Stomach (tissue), 4 donors: ENCODE data around the gene CLSTN2.

ENCODE experiments used
- CTCF ChIP-seq, 7 experiments: fragments of 450-650 bp in 4 of 7; fragments of 200-600 bp in 3 of 7; sonication (generic) in 3 of 7; IDR thresholded peaks; one replicate each; pipeline ENCODE4 v1.5.1; 2016 to 2019; ENCODE audit warnings: antibody characterized with exemption in 7 of 7, control low read depth in 2 of 7, mild to moderate bottlenecking in 1 of 7
- EP300 ChIP-seq: sonication (generic); formaldehyde crosslinking; IDR thresholded peaks from one replicate; pipeline ENCODE4 v1.6.1; 2017; ENCODE audit warnings: antibody characterized with exemption
- POLR2A ChIP-seq, 4 donors: fragments of 450-650 bp; IDR thresholded peaks; one replicate each; pipeline ENCODE4 v1.6.1; 2016; ENCODE audit warnings: antibody characterized with exemption in 4 of 4, control low read depth in 2 of 4, mild to moderate bottlenecking in 1 of 4, moderate library complexity in 1 of 4
- POLR2AphosphoS5 ChIP-seq, 3 donors: sonication (generic); formaldehyde crosslinking; IDR thresholded peaks; one replicate each; pipeline ENCODE4 v1.6.1; 2016; ENCODE audit warnings: antibody characterized with exemption in 3 of 3

- TF ChIP-seq POLR2A (IDR thresholded peaks at IDR 0.05) (no peak), POLR2AphosphoS5 (IDR thresholded peaks at IDR 0.05) (no peak), CTCF (IDR thresholded peaks at IDR 0.05) (no peak), EP300 (no peak)
Observed at GRCh38 chr3:140428380-140428779, 493.4 kb downstream of the CLSTN2 start.
